A549 (cell line): ENCODE measurements around the gene RIPPLY3. TPM values are rescaled to one million over a fixed set of nuclear protein-coding genes. Genes with fewer than 3 reads are reported as not detected.

Experiments used
- ATAC-seq, 2 experiments: fragments of 200-7000 bp in 1 of 2; fragments of >200 bp in 1 of 2; cut with Nextera tagmentation in 1 of 2; cut with Tn5 transposase in 1 of 2; 3 replicates each; pipeline versions ENCODE4 v1.8.0 to v1.9.1; 2018 to 2020; ENCODE audit warnings: mild to moderate bottlenecking in 1 of 2, moderate library complexity in 1 of 2
- CTCF ChIA-PET: fragments of 300-600 bp; sonication (Branson Sonifier 250); formaldehyde crosslinking; extraction: SDS; loops from one replicate; lab custom pipeline; 2021; ENCODE audit warnings: antibody characterized with exemption, inconsistent platforms; lab: Yijun Ruan, JAX
- POLR2A ChIA-PET: fragments of 350-600 bp; formaldehyde crosslinking; extraction: SDS; loops from one replicate; lab custom pipeline; 2021; ENCODE audit warnings: antibody characterized with exemption, inconsistent platforms; lab: Yijun Ruan, JAX
- DNase-seq, 2 experiments: peaks; one replicate each; pipeline versions ENCODE4 v3.0.0 to v3.0.0-alpha.2; 2011 to 2016; ENCODE audit warnings: low read depth in 1 of 2, low spot score in 1 of 2
- FAIRE-seq: peaks from 2 replicates; lab custom pipeline; 2011; peaks lifted over from hg19 to GRCh38; lab: Jason Lieb, UNC
- H3K27ac ChIP-seq, 2 experiments: fragments of >200 bp; sonication (Bioruptor Twin); formaldehyde crosslinking; 3 replicates each; pipeline ENCODE4 v1.5.1; 2016 to 2017
- H3K4me1 ChIP-seq: fragments of >200 bp; sonication (Bioruptor Twin); formaldehyde crosslinking; 3 replicates; pipeline ENCODE4 v1.6.1; 2016
- H3K4me2 ChIP-seq: fragments of >200 bp; sonication (Bioruptor Twin); formaldehyde crosslinking; 3 replicates; pipeline ENCODE4 v1.6.1; 2016
- H3K4me3 ChIP-seq: fragments of >200 bp; sonication (Bioruptor Twin); formaldehyde crosslinking; 3 replicates; pipeline ENCODE4 v1.5.1; 2016
- H3K9me3 ChIP-seq: fragments of >200 bp; sonication (Bioruptor Twin); formaldehyde crosslinking; 3 replicates; pipeline ENCODE4 v1.6.1; 2016
- BHLHE40 ChIP-seq: IDR thresholded peaks from 2 replicates; pipeline ENCODE4 v1.6.1; 2012; ENCODE audit warnings: low read depth, low read length, inconsistent platforms
- CBX2 ChIP-seq: fragments of 200-600 bp; sonication (generic); IDR thresholded peaks from 2 replicates; pipeline ENCODE4 v1.6.1; 2016; ENCODE audit warnings: low read depth, mild to moderate bottlenecking, borderline replicate concordance
- CHD2 ChIP-seq: fragments of 150-350 bp; IDR thresholded peaks from 2 replicates; pipeline ENCODE4 v1.6.1; 2014; ENCODE audit warnings: low read length; ENCODE audit not compliant: partially characterized antibody
- CHD4 ChIP-seq: fragments of 200-600 bp; sonication (generic); IDR thresholded peaks from 2 replicates; pipeline ENCODE4 v1.6.1; 2016; ENCODE audit warnings: antibody characterized with exemption, mild to moderate bottlenecking, borderline replicate concordance
- EHF ChIP-seq: fragments of 250-450 bp; sonication (Bioruptor Pico); IDR thresholded peaks from 2 replicates; pipeline ENCODE4 v1.5.0; 2020; ENCODE audit warnings: mild to moderate bottlenecking
- GATA3 ChIP-seq: IDR thresholded peaks from 2 replicates; pipeline ENCODE4 v1.6.1; 2012; ENCODE audit warnings: borderline replicate concordance
- HEYL ChIP-seq: fragments of 250-450 bp; sonication (Bioruptor Pico); IDR thresholded peaks from 2 replicates; pipeline ENCODE4 v1.8.0; 2021; ENCODE audit warnings: mild to moderate bottlenecking, moderate library complexity
- JUN ChIP-seq, 2 experiments: fragments of >200 bp; sonication (Bioruptor Twin); formaldehyde crosslinking; IDR thresholded peaks; 2 replicates in 1 of 2; 3 replicates in 1 of 2; pipeline ENCODE4 v1.6.1; 2016 to 2017
- KDM1A ChIP-seq: fragments of 200-600 bp; sonication (generic); IDR thresholded peaks from 2 replicates; pipeline ENCODE4 v1.6.1; 2016; ENCODE audit warnings: low read depth, mild to moderate bottlenecking
- NR3C1 ChIP-seq: fragments of >200 bp; sonication (Bioruptor Twin); formaldehyde crosslinking; IDR thresholded peaks from 3 replicates; pipeline ENCODE4 v1.6.1; 2017
- SREBF2 ChIP-seq: fragments of 450-650 bp; IDR thresholded peaks from 2 replicates; pipeline ENCODE4 v1.6.1; 2014; ENCODE audit warnings: mild to moderate bottlenecking, moderate library complexity
- TFCP2L1 ChIP-seq: fragments of 250-450 bp; sonication (Bioruptor Pico); IDR thresholded peaks from 2 replicates; pipeline ENCODE4 v1.5.0; 2021; ENCODE audit warnings: mild to moderate bottlenecking
- TP53 ChIP-seq: fragments of 250-450 bp; sonication (Bioruptor Pico); IDR thresholded peaks from 2 replicates; pipeline ENCODE4 v1.5.0; 2021; ENCODE audit warnings: mild to moderate bottlenecking, moderate library complexity
- ZFP36 ChIP-seq: fragments of 450-650 bp; IDR thresholded peaks from 2 replicates; pipeline ENCODE4 v1.6.1; 2014; ENCODE audit warnings: borderline replicate concordance; ENCODE audit not compliant: partially characterized antibody
- ZNF302 ChIP-seq: fragments of 250-450 bp; sonication (Bioruptor Pico); IDR thresholded peaks from 2 replicates; pipeline ENCODE4 v1.9.0; 2021; ENCODE audit warnings: inconsistent platforms, mild to moderate bottlenecking, moderate library complexity
- WGBS: methylation state at CpG from one replicate; pipeline ENCODE4 v1.1.6; 2017; ENCODE audit errors: missing lambda C conversion rate; 5-methylcytosine and 5-hydroxymethylcytosine counted together
- polyA plus RNA-seq, 4 experiments: library from polyadenylated mRNA; depleted of rRNA in 3 of 4; stranded (reverse); fragments of >200 nt; fragmentation: RNase III in 1 of 4; extraction: RNeasy Plus Mini Kit Qiagen cat#74134 plus additional on column Dnase treatment in 1 of 4; gene quantifications; 2 replicates in 3 of 4; 3 replicates in 1 of 4; pipeline ENCODE4 v1.2.3, GENCODE V29; 2011 to 2017
- TF ChIP-seq, protein P1 (sequence below): fragments of 250-450 bp; sonication (Bioruptor Pico); IDR thresholded peaks from 2 replicates; pipeline ENCODE4 v1.5.0; 2021; ENCODE audit warnings: mild to moderate bottlenecking, moderate library complexity, borderline replicate concordance
- TF ChIP-seq, protein P2 (sequence below): fragments of >200 bp; sonication (Bioruptor Twin); formaldehyde crosslinking; IDR thresholded peaks from 3 replicates; pipeline ENCODE4 v1.5.1; 2016
- TF ChIP-seq, protein P3 (sequence below): fragments of 150-350 bp; IDR thresholded peaks from 2 replicates; pipeline ENCODE4 v1.6.1; 2014; ENCODE audit warnings: low read depth, mild to moderate bottlenecking, low read length

The RIPPLY3 gene
- polyA plus RNA-seq, 2 of the 4 experiments (the other 2 are of a cell fraction), result 0.65 to 1.5 TPM

DNA sequence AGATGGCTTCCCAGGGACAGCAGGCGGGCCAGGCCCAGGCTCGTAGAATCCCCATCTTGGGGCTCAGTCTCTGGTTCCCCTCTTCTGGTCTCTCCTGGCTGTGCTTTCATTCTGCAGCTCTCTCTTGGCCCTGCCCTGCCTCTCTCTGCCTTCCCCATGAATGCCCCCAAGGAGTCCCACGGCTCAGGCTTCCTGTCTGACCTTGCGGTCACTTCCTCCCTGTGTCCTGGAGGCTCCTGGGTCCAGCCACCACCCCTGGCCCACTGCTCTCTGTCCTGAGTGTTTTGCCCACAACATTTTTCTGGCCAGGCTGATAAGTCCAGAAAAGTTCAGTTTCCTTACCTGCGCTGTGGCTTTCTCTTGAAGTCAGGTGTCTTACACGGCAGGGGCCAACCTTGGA is 37.3 kb downstream of the RIPPLY3 start:
- Histone ChIP-seq H3K4me2 (no peak overlapping the region), H3K4me1 (peaks cover 8% of the 10 kb centered on the region), H3K27ac (no peak overlapping the region), H3K9me3 (no peaks in the 10 kb centered on the region), H3K4me3 (no peak overlapping the region)
- DNase-seq (no peak), FAIRE-seq (no peak), ATAC-seq (no peak)
- TF ChIP-seq CHD2 (no peak), TP53 (CRISPR knock-in tag) (no peak), HEYL (CRISPR knock-in tag) (no peak), ZNF302 (no peak), ZFP36 (no peak), CHD4 (no peak), BHLHE40 (no peak), EHF (CRISPR knock-in tag) (no peak), SREBF2 (no peak), JUN (IDR thresholded peaks at IDR 0.05) (no peak), KDM1A (no peak), GATA3 (no peak), NR3C1 (no peak)
- TF ChIP-seq, protein P1, sequence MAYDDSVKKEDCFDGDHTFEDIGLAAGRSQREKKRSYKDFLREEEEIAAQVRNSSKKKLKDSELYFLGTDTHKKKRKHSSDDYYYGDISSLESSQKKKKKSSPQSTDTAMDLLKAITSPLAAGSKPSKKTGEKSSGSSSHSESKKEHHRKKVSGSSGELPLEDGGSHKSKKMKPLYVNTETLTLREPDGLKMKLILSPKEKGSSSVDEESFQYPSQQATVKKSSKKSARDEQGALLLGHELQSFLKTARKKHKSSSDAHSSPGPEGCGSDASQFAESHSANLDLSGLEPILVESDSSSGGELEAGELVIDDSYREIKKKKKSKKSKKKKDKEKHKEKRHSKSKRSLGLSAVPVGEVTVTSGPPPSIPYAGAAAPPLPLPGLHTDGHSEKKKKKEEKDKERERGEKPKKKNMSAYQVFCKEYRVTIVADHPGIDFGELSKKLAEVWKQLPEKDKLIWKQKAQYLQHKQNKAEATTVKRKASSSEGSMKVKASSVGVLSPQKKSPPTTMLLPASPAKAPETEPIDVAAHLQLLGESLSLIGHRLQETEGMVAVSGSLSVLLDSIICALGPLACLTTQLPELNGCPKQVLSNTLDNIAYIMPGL (CRISPR knock-in tag), result no peak
- TF ChIP-seq, protein P2, sequence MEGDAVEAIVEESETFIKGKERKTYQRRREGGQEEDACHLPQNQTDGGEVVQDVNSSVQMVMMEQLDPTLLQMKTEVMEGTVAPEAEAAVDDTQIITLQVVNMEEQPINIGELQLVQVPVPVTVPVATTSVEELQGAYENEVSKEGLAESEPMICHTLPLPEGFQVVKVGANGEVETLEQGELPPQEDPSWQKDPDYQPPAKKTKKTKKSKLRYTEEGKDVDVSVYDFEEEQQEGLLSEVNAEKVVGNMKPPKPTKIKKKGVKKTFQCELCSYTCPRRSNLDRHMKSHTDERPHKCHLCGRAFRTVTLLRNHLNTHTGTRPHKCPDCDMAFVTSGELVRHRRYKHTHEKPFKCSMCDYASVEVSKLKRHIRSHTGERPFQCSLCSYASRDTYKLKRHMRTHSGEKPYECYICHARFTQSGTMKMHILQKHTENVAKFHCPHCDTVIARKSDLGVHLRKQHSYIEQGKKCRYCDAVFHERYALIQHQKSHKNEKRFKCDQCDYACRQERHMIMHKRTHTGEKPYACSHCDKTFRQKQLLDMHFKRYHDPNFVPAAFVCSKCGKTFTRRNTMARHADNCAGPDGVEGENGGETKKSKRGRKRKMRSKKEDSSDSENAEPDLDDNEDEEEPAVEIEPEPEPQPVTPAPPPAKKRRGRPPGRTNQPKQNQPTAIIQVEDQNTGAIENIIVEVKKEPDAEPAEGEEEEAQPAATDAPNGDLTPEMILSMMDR, result no peak
- WGBS, result 84% methylated on average over 5 of the region's 6 CpGs
- ChIA-PET CTCF (no interaction called here), POLR2A (no interaction called here)

DNA sequence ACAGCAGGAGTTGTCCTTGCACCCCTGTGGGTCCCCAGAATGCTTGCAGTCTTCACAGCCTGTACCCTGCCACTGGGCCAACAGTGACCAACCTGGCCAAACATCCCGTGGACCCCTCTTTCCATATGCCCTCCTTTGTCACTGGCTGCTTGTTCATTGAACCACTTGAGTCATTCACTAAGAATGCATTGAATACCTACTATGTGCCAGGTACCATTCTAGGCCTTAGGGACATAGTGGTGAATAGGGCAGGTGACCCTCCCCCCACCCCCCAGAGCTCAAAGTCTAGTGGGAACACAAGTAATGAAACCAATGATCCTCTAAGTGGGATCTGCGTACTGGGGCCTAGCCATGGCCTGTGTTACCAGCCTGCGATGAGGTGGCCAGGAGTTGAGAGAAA is 38.1 kb downstream of the RIPPLY3 start:
- Histone ChIP-seq H3K4me1 (peaks cover 8% of the 10 kb centered on the region), H3K4me2 (no peak overlapping the region), H3K27ac (no peak overlapping the region), H3K9me3 (no peaks in the 10 kb centered on the region), H3K4me3 (no peak overlapping the region)
- POLR2A ChIA-PET, result no interaction called here
- no peak for DNase-seq
- TF ChIP-seq BHLHE40 (no peak), NR3C1 (no peak), CBX2 (no peak), TFCP2L1 (CRISPR knock-in tag) (no peak)
- TF ChIP-seq, protein P2, result no peak
- TF ChIP-seq, protein P3, sequence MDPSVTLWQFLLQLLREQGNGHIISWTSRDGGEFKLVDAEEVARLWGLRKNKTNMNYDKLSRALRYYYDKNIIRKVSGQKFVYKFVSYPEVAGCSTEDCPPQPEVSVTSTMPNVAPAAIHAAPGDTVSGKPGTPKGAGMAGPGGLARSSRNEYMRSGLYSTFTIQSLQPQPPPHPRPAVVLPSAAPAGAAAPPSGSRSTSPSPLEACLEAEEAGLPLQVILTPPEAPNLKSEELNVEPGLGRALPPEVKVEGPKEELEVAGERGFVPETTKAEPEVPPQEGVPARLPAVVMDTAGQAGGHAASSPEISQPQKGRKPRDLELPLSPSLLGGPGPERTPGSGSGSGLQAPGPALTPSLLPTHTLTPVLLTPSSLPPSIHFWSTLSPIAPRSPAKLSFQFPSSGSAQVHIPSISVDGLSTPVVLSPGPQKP, result no peak
- no peak for ATAC-seq
- WGBS, result 100% methylated on average over 3 of the region's 3 CpGs
- FAIRE-seq, result no peak
- CTCF ChIA-PET, result no interaction called here
